ENCODE data around the gene PDGFRA.
"Not testable (repeated sequence)": the region's sequence is repeated elsewhere in the genome, so short reads cannot be mapped to it uniquely, and the experiment has no call there.

Gene PDGFRA

GRCh38 chr4:54318904-54319303, 89.8 kb downstream of the PDGFRA start:
- DNase-seq (ENCODE audit: low read depth in 1 of 2, low spot score in 1 of 2): no peak

- no peak for DNase-seq (ENCODE audit: low read depth in 1 of 2, low spot score in 1 of 2)
Measured at GRCh38 chr4:54320826-54321685, 92.0 kb downstream of the PDGFRA start.

GRCh38 chr4:54322818-54323417, 93.8 kb downstream of the PDGFRA start:
- no peak for DNase-seq (ENCODE audit: low read depth in 1 of 2, low spot score in 1 of 2)

GRCh38 chr4:54330896-54331295, 101.8 kb downstream of the PDGFRA start:
- no peak for DNase-seq (ENCODE audit: low read depth in 1 of 2, low spot score in 1 of 2)

- DNase-seq (ENCODE audit: low read depth in 1 of 2, low spot score in 1 of 2): no peak
Measured at GRCh38 chr4:54332542-54332941, 103.4 kb downstream of the PDGFRA start.

- no peak for DNase-seq (ENCODE audit: low read depth in 1 of 2, low spot score in 1 of 2)
Measured at GRCh38 chr4:54333657-54334056, 104.6 kb downstream of the PDGFRA start.

GRCh38 chr4:54334769-54335168, 105.7 kb downstream of the PDGFRA start:
- DNase-seq (ENCODE audit: low read depth in 1 of 2, low spot score in 1 of 2): not testable (repeated sequence)

GRCh38 chr4:54337009-54337408, 107.9 kb downstream of the PDGFRA start:
- no peak for DNase-seq (ENCODE audit: low read depth in 1 of 2, low spot score in 1 of 2)

GRCh38 chr4:54342067-54342466, 113.0 kb downstream of the PDGFRA start:
- not testable (repeated sequence) for DNase-seq (ENCODE audit: low read depth in 1 of 2, low spot score in 1 of 2)
